Forelimb muscle (tissue), 1 donor: ENCODE measurements around the gene ZMYM1. TPM values are rescaled to one million over a fixed set of nuclear protein-coding genes. Genes with fewer than 3 reads are reported as not detected.
"Not testable (repeated sequence)": the region's sequence is repeated elsewhere in the genome, so short reads cannot be mapped to it uniquely, and the experiment has no call there.

Experiments used
- DNase-seq: peaks from one replicate; pipeline ENCODE4 v3.0.0-alpha.2; 2013; ENCODE audit warnings: low read depth
- polyA plus RNA-seq: library from polyadenylated mRNA; unstranded; fragments of 120-200 nt; gene quantifications from one replicate; pipeline ENCODE4 v1.2.1, GENCODE V29; 2013; ENCODE audit not compliant: insufficient read length

The ZMYM1 gene
- polyA plus RNA-seq, 1 donor, result 11.3 TPM

GRCh38 chr1:35073265-35073811 is 5.8 kb upstream of the ZMYM1 start:
- DNase-seq, result no peak

DNA sequence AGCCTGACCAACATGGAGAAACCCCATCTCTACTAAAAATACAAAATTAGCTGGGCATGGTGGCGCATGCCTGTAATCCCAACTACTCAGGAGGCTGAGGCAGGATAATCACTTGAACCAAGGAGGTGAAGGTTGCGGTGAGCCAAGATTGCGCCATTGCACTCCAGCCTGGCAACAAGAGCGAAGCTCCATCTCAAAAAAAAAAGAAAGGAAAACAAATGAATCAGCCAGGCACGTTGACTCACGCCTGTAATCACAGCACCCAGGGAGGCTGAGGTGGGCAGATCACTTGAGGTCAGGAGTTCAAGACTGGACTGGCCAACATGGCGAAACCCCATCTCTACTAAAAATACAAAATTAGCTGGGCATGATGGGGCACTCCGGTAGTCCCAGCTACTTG is 2.8 kb upstream of the ZMYM1 start:
- DNase-seq, result not testable (repeated sequence)

- no peak for DNase-seq
Observed at GRCh38 chr1:35080171-35080854, 1.1 kb downstream of the ZMYM1 start.

DNA sequence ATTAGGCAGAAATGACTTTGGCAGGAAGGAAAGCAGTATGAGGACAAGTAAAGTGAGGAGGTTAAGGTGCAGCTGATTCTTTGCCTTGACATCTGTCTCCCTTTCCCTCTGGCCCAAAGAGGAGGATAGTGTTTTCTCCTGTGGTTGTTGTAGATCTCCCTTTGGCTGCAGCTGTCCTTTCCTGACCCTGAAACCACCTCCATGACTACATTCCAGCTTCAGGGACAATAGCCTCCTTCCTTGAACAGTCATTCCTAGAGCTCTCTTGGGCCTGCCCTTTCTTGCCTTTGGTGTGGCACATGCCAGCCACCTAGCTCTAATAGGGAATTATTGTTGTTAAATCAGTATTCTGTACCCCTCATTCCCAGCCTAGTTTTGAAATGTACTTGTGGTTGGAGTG is 6.2 kb downstream of the ZMYM1 start:
- DNase-seq, result no peak

GRCh38 chr1:35097224-35097623 is 18.0 kb downstream of the ZMYM1 start:
- no peak for DNase-seq

DNA sequence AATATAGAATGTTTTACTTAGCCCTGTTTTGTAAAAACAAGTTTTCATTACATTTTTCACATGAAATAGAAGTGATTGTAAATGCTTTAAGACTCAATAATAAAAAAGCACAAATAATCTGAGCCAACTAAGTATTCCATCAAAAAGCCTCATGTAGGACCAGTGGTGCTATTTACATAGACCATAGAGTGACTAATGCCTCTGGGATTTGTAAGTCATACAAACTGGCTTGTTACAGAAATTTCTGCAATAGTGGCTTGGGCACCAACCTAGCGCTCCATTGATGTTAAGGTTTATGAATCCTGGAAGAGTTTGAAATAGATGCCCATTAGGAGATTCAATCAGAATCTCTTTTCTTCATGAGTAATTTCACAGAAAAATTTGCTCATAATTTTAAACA is 31.9 kb downstream of the ZMYM1 start:
- DNase-seq, result no peak

GRCh38 chr1:35112668-35113067 is 33.5 kb downstream of the ZMYM1 start:
- no peak for DNase-seq

- DNase-seq, result no peak
Observed at GRCh38 chr1:35115459-35116383, 36.5 kb downstream of the ZMYM1 start.

GRCh38 chr1:35120458-35121133 is 41.4 kb downstream of the ZMYM1 start:
- DNase-seq, result no peak

DNA sequence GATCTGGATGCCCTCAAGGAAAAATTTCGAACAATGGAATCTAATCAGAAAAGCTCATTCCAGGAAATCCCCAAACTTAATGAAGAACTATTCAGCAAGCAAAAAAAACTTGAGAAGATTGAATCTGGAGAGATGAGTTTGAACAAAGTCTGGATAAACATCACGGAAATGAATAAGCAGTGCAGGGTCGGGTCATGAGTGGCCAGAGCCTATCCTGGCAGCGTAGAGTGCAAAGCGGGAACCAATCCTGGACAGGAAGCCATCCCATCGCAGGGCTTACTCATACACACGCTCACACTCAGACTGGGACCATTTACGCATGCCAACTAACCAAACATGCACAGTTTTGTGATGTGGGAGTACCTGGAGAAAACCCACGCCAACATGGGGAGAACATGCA is 43.1 kb downstream of the ZMYM1 start:
- no peak for DNase-seq

GRCh38 chr1:35126546-35126945 is 47.4 kb downstream of the ZMYM1 start:
- no peak for DNase-seq

GRCh38 chr1:35129080-35129479 is 49.9 kb downstream of the ZMYM1 start:
- DNase-seq, result no peak

- DNase-seq, result no peak
Observed at GRCh38 chr1:35136780-35137179, 57.6 kb downstream of the ZMYM1 start.

DNA sequence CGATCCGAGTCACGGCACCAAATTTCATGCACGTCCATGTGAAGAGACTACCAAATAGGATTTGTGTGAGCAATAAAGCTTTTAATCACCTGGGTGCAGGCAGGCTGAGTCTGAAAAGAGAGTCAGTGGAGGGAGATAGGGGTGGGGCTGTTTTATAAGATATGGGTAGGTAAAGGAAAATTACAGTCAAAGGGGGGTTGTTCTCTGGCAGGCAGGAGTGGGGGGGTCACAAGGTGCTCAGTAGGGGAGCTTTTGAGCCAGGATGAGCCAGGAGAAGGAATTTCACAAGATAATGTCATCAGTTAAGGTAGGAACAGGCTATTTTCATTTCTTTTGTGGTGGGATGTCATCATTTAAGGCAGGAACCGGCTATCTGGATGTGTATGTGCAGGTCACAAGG is 58.4 kb downstream of the ZMYM1 start:
- not testable (repeated sequence) for DNase-seq

DNA sequence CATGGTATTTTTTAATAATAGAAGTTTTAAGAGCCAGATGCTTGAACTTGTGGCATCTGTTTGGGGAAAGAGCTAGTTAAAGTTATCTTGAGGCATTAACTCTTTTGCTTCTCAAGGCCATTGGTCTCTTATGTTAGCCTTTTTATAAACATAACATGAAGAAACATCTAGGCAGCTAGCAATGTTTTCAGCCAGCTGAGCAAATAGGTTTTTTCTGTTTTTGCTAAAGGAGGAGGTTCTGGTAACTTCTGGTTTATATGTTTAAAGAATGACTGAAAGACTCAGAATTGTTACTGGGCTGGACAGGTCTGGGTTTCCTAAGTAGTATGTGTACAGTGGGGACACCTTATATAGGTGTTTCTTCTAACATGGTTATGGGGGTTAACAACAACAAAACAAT is 63.1 kb downstream of the ZMYM1 start:
- not testable (repeated sequence) for DNase-seq

DNA sequence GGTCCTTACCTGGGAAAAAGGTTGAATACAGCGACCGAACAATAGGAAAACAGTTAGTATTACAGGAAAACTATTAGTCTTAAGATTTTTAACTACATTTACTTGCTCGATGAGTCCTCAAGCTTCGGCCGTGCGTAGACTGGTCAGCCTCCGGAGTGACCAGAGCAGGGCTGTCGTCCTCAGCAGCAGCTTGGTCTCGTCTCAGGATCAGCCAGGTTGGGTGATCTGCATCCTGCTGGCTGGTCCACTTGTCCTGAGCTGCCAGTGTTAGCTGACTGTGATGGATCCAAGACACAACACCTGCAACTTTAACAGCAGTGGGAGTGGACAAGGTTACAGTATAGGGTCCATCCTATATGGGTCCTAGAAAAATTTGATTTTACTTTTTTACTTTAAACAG is 63.5 kb downstream of the ZMYM1 start:
- not testable (repeated sequence) for DNase-seq

DNA sequence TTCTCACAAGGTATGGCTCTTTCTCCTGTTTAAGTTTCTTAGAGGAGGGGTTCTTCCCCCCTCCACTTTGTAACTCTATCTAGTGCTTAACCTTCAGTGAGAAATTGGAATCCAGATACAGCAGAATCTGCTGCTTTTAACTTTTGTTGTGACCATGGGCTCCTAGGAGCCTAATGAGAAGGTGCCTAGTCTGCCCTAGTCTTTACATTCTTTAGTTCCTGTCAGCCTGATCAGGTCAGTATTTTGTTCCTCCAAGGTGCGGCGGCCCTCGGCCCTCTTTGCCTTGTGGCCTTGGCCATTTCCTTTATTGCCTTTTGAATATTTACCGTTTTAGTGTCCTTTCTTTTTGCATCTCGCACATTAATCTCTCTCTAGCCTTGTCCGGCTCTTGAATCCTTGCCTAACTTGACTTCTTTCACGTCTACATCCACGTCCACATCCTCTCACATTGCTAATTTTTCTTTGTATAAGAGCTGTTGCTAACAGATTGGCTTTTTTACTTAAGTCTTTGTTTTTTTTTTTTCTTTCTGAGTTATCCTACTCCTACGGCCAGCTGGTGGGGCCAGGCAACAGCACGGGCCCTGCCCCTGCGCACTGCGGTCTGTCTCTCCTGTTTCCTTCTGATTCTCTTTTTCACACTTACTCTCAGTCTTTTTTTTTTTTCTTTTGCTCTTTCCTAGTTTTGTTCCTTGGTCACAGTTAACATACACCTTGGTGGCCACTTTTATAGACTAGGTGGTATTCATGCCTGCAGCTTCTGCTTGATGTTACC is 64.7 kb downstream of the ZMYM1 start:
- DNase-seq, result no peak

- not testable (repeated sequence) for DNase-seq
Observed at GRCh38 chr1:35145892-35146549, 66.8 kb downstream of the ZMYM1 start.

- no peak for DNase-seq
Observed at GRCh38 chr1:35151220-35151619, 72.0 kb downstream of the ZMYM1 start.

GRCh38 chr1:35164893-35165292 is 85.7 kb downstream of the ZMYM1 start:
- DNase-seq, result no peak
